Adipocyte (in vitro differentiated cells): ENCODE measurements around the gene APC2.
A peak's percentile ranks its signal among the peaks of the same experiment; 100 is the strongest.
"Not testable (repeated sequence)": the region's sequence is repeated elsewhere in the genome, so short reads cannot be mapped to it uniquely, and the experiment has no call there.

Experiments used
- DNase-seq: peaks from one replicate; pipeline ENCODE4 v3.0.0-alpha.2; 2015; ENCODE audit warnings: low read depth
- H3K27me3 ChIP-seq: replicated peaks from 2 replicates; pipeline ENCODE4 v1.7.0; 2013; ENCODE audit warnings: mild to moderate bottlenecking, low read length, moderate library complexity; ENCODE audit not compliant: control insufficient read depth, insufficient read depth
- H3K36me3 ChIP-seq: 2 replicates; pipeline ENCODE4 v1.7.0; 2013; ENCODE audit warnings: low read length, mild to moderate bottlenecking, moderate library complexity; ENCODE audit not compliant: control insufficient read depth, insufficient read depth, severe bottlenecking
- H3K4me1 ChIP-seq: 2 replicates; pipeline ENCODE4 v1.7.0; 2013; ENCODE audit warnings: mild to moderate bottlenecking, low read length, moderate library complexity; ENCODE audit not compliant: control insufficient read depth, insufficient read depth
- H3K4me3 ChIP-seq: 2 replicates; pipeline ENCODE4 v1.7.0; 2013; ENCODE audit warnings: mild to moderate bottlenecking, low read length, moderate library complexity
- H3K9ac ChIP-seq: 2 replicates; pipeline ENCODE4 v1.7.0; 2013; ENCODE audit warnings: mild to moderate bottlenecking, low read length, moderate library complexity
- H3K9me3 ChIP-seq: 2 replicates; pipeline ENCODE4 v1.7.0; 2013; ENCODE audit warnings: mild to moderate bottlenecking, low read length, moderate library complexity; ENCODE audit not compliant: control insufficient read depth

Gene APC2

DNA sequence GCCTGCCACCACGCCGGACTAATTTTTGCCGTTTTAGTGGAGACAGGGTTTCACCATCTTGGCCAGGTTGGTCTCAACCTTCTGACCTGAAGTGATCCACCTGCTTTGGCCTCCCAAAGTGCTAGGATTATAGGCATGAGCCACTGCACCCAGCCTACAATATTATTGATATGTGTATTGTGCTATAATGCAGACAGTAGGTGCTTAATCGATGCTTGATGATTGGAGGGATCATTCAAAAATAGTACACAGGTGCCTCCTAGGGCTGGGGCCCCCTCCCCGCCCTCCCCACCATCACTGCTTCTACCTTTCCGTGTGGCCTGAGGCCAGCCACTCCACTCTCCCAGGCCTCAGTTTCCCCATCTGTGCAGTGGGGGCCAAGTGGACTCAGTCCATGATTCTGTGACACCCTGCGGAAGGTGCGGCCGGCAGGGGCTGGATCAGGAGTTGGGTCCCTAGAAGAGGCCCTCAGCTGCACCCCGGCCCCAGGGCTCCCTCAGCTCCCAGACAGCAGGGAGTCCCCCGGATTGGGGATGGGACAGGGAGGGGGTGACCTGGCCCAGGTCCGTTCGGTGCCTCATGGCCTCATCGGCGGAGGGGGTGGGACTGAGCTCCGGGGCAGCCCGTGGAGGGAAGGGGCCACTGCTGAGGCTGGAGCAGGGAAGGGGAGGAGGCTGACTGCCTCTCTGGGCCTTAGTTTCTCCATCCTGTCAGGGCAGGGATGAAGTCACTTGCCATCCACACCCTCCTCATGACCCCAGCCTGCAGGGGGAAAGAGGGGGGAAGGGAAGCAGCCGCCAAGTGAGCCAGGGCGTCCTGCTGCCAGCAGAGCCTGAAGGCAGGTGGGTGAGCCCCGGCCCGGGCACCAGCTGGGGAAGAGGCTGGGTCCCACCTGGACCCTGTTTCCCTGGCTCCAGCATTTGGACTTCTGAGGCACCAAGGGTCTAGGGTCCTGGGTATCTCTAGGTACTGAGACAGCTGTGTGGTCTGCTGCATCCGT, 61.7 kb downstream of the APC2 start:
- Histone ChIP-seq H3K36me3 (no peaks in the 10 kb centered on the region), H3K27me3 (peaks cover 9% of the 10 kb centered on the region), H3K4me3 (no peak overlapping the region), H3K9ac (no peak overlapping the region), H3K4me1 (peaks cover 3% of the 10 kb centered on the region), H3K9me3 (peaks cover 3% of the 10 kb centered on the region)
- no peak for DNase-seq

DNA sequence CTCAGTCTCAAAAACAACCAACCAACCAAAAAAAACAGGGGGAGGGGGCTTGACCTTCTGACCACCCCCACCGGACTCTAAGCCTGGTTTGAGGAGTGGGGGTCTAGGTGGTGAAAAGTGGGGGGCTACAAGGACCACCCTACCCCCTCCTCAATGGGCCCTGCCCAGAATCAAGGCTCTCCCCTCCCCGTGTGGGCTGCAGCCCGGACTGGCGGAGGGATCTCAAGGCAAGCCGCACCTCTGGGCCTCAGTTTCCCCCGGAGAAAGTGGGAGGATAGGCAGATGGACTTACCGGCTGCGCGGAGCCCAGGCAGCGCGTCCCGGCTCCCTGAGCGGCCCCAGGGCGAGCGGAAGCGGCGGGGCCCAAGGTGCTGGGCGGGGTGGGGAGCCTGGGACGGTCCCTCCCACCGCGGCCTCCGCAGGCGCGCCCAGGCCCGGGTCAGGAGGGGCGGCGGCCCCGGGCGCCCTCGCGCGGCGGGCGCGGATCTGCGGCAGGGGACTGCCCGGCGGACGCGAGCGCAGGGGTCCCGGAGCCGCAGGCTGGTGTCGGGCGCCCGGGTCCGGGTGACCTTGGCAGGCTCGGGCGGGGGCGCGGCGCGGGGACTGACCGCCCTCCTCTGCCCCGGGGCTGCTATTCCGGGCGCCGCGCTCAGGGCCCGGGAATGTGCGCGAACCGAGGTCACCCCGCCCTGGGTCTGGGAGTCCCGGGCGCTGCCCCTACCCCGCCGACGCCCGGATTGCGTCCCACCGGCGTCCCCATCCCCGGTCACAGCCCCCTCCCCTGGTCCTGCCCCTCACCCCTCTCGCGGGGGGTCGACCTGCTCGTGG, 63.0 kb downstream of the APC2 start, which contains the start of gene ADAMTSL5:
Gene ADAMTSL5 (minus strand): TSS at position 349 of the 828 bp plus-strand sequence. CDS start 2,076 bp downstream, outside the sequence.
- H3K9ac ChIP-seq: peak within 1 kb of the TSS; percentile 76
- H3K4me1 ChIP-seq: peaks cover 3% of the 10 kb centered on the region
- peaks cover 6% of the 10 kb centered on the region for H3K27me3 ChIP-seq
- peak within 1 kb of the TSS; percentile 80 for H3K4me3 ChIP-seq
- H3K36me3 ChIP-seq: no peaks in the 10 kb centered on the region
- H3K9me3 ChIP-seq: peaks cover 3% of the 10 kb centered on the region
- DNase-seq: peak; percentile 88

DNA sequence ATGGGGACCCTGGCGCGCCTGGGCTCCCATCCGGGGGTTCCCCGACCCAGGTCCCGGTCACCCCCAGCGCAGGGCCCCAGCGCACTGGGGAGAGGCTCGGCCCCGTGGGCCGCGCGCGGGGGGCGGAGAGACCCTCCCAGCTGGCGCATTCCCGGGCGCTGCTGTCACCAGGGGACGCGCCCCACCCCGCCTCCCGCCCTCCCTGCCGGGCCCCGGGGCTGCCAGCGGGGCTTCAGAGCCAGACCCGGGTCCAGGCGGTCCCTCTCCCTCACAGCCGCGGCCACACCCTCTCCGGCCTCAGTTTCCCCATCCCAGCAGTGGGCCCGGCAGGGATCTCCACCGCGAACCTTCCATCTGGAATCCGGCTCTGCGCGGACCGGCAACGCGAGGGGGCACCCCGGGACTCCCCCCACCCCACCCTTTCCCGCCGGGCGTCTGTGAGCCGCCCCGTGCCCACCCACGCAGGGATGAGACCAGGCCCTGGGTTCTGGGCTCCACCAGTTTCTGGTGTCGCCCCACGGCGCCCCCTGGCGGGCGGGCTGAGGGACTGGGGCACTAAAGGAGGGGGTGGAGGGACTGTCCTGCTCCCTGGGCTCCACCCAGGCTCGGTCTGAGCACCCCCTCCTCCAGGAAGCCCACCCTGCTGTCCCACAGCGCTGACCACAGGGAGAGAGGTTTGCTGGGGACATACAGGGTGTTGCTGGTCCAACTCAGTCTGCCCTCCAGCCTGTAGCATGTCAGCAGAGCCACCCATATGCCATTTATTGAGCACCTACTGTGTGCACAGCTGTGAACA, 63.8 kb downstream of the APC2 start:
- Histone ChIP-seq H3K9me3 (peaks cover 3% of the 10 kb centered on the region), H3K4me3 (peak overlapping the region; percentile 80), H3K4me1 (peaks cover 3% of the 10 kb centered on the region), H3K9ac (peak overlapping the region; percentile 76), H3K36me3 (no peaks in the 10 kb centered on the region), H3K27me3 (peaks cover 12% of the 10 kb centered on the region)
- DNase-seq: peak; percentile 84

DNA sequence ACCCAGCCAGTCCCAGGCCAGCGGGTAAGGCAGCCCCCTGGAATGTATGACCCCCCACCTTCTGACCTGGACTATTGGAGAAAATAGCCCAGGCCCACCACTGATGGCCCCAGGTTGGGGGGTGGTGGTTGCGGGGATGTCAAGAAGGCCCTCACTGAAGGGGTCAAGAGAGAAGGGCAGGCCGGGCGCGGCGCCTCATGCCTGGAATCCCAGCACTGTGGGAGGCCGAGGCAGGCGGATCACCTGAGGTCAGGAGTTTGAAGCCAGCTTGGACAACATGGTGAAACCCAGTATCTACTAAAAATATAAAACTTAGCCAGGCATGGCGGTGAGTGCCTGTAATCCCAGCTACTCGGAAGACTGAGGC, 64.4 kb downstream of the APC2 start:
- H3K9me3 ChIP-seq: peaks cover 3% of the 10 kb centered on the region
- H3K36me3 ChIP-seq: no peaks in the 10 kb centered on the region
- no peak overlapping the region for H3K4me3 ChIP-seq
- H3K27me3 ChIP-seq: peaks cover 12% of the 10 kb centered on the region
- no peak overlapping the region for H3K9ac ChIP-seq
- H3K4me1 ChIP-seq: peaks cover 3% of the 10 kb centered on the region
- no peak for DNase-seq

DNA sequence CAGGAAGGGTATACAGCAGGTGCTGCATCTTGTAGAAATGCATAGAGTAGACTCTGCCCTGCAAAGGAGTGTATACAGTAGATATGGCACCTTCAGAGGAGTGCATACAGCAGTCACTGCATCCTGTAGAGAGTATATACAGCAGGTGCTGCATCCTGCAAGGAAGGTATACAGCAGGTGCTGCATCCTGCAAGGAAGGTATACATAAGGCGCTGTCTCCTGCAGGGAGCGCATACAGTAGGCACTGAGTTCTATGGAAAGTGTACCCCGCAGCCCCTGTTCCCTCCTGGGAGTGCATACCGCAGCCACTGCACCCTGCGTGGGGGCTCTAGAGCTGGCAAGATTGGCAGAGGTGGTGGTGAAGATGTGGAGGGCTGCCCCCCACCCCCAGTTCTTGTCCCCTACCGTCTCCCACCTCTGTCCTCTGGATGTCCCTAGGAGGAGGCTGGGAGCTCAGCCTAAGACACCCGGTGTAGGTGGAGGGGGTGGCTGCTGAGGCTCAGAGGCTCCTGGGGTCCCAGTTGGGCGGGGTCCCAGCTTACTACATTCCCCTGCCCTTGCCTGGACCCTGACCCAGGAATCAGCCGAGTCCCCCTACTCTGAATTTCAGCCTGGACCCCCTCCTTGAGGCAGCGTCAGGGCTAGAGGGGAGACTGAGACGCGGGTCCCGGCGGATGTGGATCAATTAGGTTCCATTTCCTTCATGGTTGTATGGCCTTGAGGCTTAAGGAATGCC, 65.2 kb downstream of the APC2 start:
- no peak for DNase-seq
- H3K9me3 ChIP-seq: peaks cover 3% of the 10 kb centered on the region
- H3K4me3 ChIP-seq: no peak overlapping the region
- H3K27me3 ChIP-seq: peaks cover 12% of the 10 kb centered on the region
- H3K9ac ChIP-seq: no peak overlapping the region
- no peaks in the 10 kb centered on the region for H3K36me3 ChIP-seq
- peaks cover 3% of the 10 kb centered on the region for H3K4me1 ChIP-seq

DNA sequence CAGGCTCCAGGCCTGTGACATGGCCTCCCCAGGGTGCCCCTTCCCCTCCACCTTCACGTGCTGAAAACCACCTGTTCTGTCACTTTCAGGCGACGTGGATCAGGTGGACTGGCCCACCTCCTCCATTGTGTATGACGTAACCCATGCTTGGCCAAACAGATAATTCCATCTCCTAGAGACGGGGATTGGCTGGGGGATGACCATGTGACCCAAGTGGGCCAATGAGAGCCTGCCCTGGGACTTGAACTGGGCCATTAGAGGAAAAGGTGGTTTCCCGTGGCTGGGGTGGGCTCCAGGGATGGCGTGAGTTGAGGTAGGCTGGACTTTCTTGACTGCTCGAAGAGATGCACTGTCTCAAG, 66.5 kb downstream of the APC2 start:
- H3K9ac ChIP-seq: no peak overlapping the region
- no peak for DNase-seq
- peaks cover 3% of the 10 kb centered on the region for H3K4me1 ChIP-seq
- H3K4me3 ChIP-seq: no peak overlapping the region
- H3K36me3 ChIP-seq: no peaks in the 10 kb centered on the region
- peaks cover 12% of the 10 kb centered on the region for H3K27me3 ChIP-seq
- H3K9me3 ChIP-seq: peaks cover 3% of the 10 kb centered on the region

DNA sequence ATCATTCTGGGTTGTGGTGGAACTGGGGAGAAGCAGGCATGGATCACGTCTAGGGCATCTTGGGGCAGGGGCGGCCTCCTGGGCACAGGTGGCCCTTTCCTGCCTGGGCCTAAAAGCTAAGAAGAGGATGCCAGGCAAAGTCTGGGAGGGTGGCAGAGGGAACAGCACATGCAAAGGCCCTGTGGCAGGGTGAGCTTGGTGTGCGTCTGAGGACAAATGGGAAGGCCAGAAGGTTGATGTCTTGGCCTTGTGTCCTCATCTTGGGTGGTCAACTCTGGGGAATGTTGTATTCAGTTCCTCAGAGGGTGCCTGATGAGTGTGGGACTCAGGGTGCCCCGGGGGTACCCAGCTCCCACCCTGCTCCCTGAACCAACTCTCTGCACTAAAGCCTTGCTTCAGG, 68.5 kb downstream of the APC2 start:
- H3K27me3 ChIP-seq: peaks cover 22% of the 10 kb centered on the region
- H3K9ac ChIP-seq: no peak overlapping the region
- H3K36me3 ChIP-seq: no peaks in the 10 kb centered on the region
- H3K9me3 ChIP-seq: peaks cover 3% of the 10 kb centered on the region
- H3K4me3 ChIP-seq: no peak overlapping the region
- no peaks in the 10 kb centered on the region for H3K4me1 ChIP-seq
- DNase-seq: no peak

DNA sequence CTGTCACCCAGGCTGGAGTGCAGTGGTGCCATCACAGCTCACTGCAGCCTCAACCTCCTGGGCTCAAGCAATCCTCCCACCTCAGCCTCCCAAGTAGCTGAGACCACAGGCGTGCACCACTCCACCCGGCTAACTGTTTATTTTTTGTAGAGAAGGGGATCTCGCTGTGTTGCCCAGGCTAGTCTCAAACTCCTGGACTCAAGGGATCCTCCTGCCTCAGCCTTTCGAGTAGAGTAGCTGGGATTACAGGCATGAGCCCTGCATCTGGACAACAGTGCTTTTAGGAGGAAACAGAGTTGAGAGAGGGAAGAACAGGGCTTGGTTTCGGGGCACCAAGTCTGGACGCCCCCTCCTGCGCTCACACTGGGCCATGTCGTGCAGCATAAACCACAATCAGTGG, 69.9 kb downstream of the APC2 start:
- not testable (repeated sequence) for H3K4me3 ChIP-seq, H3K9ac ChIP-seq
- peaks cover 30% of the 10 kb centered on the region for H3K27me3 ChIP-seq

DNA sequence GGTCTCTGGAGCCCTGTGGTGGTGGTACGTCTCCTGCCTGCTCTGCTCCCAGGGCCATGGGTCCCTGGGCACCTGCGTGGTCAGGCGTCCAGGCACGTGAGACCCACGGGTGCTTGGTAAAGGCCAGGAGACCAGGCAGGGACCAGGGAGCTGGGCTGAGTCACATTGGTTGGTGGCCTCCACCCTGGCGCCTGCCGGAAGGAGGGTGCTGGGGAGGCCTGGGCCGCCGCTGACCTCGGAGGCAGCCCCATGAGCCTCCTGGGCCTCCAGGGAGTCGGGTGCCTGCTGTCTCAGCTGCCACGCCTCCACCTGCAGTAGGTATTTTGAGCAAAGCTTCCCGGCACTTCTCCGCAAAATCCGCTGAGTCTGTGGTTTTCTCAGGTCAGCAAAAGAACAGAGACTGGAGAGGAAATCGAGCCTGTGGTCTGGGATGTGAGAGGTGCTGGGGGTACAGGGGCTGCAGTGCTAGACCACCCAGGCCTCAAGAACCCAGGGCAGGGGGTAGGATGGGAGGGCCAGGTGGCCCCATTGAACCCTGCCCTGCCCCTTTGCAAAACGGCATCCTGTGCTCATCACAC, 70.4 kb downstream of the APC2 start:
- no peak for DNase-seq
- Histone ChIP-seq H3K4me1 (no peaks in the 10 kb centered on the region), H3K9me3 (peaks cover 3% of the 10 kb centered on the region), H3K36me3 (no peaks in the 10 kb centered on the region), H3K4me3 (no peak overlapping the region), H3K27me3 (peaks cover 31% of the 10 kb centered on the region), H3K9ac (no peak overlapping the region)

More for the DNA sequence above, 69.9 kb downstream of the APC2 start:
- not testable (repeated sequence) for H3K4me1 ChIP-seq, H3K36me3 ChIP-seq, DNase-seq, H3K9me3 ChIP-seq

DNA sequence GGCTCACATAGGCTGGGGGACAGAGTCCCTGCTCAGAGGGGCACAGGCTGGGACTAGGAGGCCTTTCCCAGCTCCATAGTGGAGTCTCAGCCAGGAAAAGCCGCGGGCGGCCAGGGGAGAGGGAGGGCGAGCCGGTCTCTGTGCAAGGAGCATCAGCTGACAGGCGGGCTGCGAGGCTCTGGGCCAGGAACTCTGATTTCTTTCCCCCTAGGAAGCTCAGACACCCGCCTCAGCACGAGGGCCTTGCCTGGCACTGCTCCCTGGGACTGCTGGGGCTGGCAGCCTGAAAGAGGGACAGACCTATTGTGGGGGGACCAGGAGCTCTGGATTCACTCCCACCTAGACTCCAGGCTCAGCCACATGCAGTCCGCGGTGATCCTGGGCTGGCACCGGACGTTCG, 71.7 kb downstream of the APC2 start:
- Histone ChIP-seq H3K36me3 (no peaks in the 10 kb centered on the region), H3K9ac (no peak overlapping the region), H3K4me1 (no peaks in the 10 kb centered on the region), H3K27me3 (peaks cover 41% of the 10 kb centered on the region), H3K4me3 (no peak overlapping the region), H3K9me3 (no peaks in the 10 kb centered on the region)
- no peak for DNase-seq
